Measurements from ENCODE around the gene TSKU.

Gene TSKU

DNA sequence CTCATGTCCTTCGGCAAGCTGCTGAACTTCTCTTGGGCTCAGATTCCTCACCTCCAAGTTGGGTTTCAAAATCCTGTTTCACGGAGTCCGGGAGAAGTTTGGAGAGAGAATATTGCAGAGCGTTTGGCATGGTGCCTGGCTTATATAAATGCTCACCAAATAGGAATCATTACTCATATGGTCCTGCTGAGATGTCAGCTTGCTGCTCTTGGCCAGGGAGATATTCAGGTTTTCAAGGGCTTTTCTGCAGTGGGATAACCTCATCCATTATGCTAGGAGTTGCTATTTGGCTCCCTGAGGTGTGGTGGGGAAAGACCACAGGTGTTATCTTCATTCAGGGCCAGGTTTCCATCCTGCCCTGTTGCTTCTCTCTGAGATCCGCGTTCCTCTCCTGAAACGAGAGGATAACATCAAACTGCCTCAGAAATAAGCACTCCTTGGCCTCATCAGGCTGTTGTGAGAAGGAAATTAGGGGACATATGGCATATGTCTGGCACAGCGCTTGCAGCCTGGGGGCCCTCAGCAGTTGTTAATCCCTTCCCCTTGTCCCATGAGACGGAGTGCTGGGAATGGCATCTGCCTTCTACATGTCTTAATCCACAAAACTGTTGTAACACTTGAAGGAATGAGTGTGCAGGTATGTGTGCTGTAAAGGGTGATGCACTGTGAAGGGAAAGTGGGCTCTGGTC lies 47.6 kb downstream of the TSKU start:
- no peak for DNase-seq

- no peak for DNase-seq
These were observed 48.6 kb downstream of the TSKU start for GRCh38 chr11:76831686-76832310.

- no peak for DNase-seq
These were observed 49.2 kb downstream of the TSKU start for GRCh38 chr11:76832361-76832760.

DNA sequence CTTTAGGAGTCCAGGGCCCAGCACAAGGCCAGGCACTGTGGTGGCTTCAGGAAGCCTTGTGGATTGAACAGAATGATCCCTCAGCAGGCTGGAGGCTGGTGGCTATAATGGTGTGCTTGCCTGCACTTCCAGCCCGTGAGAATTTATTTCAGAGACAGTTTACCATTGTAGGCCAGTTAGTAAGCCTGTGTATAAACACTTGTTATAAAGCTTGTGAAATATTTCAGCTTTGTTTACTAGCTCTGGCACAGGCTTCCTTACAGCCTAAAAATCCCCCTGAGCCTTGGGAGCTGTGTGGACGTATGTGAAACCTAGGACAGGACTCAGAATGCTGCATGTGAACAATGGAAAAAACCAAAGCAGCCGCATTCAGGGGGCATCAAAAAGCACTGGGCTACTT lies 51.0 kb downstream of the TSKU start:
- DNase-seq, result no peak

DNA sequence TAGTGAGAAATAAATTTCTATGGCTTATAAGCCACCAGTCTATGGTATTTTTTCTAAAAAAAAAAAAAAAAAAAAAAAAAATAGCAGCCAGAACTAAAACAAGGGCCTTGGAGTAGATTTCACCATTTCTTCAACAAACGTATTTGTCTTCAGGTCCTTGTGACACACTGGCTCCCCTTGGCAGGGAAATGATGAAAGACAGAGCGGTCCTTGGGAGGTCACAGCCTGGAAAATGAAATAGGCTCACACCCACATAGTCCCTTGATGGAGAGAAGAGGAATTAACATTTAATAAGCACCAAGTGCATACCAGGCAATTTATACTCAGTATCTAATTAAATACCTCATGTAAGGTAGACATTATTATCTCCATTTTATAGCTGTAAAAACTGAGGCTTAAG lies 51.9 kb downstream of the TSKU start:
- no peak for DNase-seq

- no peak for DNase-seq
These were observed 52.9 kb downstream of the TSKU start for GRCh38 chr11:76835928-76836612.

DNA sequence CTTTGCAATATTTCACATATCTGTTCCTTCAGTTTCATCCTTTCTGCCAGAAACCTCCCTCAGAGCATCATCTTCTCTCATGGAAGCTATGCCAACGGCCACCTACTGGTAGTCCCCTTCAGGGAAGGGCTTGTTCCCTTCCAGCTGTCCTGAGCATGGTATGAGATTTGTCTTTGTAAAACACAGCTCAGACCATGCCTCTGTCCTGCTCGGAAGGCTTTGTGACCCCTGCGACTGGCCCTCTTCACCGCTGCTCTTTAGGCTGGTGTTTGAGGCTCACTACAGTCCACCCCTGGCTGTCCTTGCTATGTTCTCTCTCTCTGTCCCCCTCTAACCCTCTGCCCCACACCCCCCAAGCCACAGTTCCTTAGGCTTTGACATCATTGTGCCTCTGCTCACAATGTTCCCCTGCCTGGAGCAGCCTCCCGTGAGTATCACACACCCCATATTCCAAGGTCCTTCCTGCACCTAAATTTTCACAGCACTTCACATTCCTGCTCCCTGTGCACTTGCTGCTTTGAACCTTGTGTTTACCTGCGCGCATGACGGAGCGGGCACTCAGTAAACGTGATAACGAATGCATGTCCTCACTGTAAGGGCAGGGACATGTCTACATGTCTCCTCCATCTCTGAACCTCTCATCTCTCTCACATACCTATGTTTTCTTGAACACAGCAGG lies 53.6 kb downstream of the TSKU start:
- DNase-seq, result no peak

- no peak for DNase-seq
These were observed 54.8 kb downstream of the TSKU start for GRCh38 chr11:76837696-76838677.

DNA sequence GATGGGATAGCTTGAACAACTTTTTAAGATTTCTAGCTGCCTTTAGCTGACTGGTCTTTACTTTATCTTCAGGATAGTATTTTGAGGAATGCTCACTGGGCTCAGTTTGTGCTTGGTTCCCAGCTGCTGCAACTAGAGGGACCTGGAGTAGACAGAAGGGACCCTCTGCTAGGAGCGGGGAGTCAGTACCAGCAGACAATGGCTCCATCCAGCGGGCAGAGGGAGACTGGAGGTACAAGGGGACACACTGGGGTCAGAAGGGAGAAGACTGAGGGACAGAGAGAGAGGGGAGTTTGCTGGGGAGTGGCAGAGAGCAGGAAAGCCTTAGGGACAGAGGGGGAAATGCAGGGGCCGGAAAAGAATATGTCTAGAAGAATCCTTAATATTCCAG lies 55.5 kb downstream of the TSKU start:
- DNase-seq, result no peak

- no peak for DNase-seq
These were observed 56.2 kb downstream of the TSKU start for GRCh38 chr11:76839311-76839710.

DNA sequence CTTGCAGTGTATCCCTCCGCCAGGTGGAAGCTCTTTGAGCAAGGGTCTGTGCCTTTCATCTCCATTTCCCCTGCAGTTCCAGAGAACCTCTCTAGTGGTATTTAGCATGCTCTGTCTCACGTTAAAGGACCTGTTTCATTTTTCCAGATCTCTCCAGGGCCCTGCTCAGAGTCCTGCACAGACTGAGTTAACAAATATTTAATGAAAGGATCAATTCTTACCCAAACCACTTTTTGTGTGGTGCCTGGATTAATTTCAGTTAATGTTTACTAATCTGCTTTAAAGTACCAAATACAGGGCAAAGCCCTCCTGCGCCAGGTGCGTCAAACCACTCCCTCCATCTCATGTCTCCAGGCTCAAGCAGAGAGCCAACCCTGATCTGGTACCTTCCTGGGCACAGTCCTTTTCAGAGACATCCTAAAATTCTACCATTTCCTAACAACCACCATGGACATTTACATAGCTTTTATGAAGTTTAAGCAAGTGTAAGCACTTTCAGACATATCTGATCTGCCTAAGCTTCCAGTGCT lies 58.8 kb downstream of the TSKU start:
- no peak for DNase-seq

DNA sequence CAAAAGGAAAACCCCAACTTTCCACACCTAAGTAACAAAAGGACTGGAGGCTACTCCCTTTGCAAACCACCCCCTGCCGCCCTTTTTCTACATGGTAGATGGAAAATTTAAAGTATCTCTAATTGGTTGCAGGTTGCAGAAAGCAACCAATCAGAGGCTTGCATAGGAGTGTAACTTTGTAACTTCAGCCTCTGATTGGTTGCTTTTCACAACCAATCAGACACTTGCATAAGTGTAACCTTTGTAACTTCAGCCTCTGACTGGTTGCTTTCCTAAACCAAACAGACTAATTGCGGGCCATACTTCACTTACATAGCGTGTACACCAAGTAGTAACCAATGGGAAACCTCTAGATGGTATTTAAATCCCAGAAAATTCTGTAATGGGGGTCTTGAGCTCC lies 60.8 kb downstream of the TSKU start:
- no peak for DNase-seq

- DNase-seq, result no peak
These were observed 61.4 kb downstream of the TSKU start for GRCh38 chr11:76844511-76844910.

- DNase-seq, result no peak
These were observed 61.9 kb downstream of the TSKU start for GRCh38 chr11:76845069-76845468.

- no peak for DNase-seq
These were observed 63.3 kb downstream of the TSKU start for GRCh38 chr11:76846441-76846840.
